ENCODE data around the gene SLC29A1.
A peak's percentile ranks its signal among the peaks of the same experiment; 100 is the strongest.

GRCh38 chr6:44265007-44265721, 41.8 kb downstream of the SLC29A1 start, which contains the start of gene NFKBIE:
- TF ChIP-seq CSRNP3 (CRISPR knock-in tag; IDR thresholded peaks at IDR 0.05) (no peak), TOX (CRISPR knock-in tag; IDR thresholded peaks at IDR 0.05; ENCODE audit: borderline replicate concordance) (no peak), OSR1 (CRISPR knock-in tag; IDR thresholded peaks at IDR 0.05) (no peak), POU6F1 (CRISPR knock-in tag; IDR thresholded peaks at IDR 0.05; ENCODE audit: borderline replicate concordance, low read depth) (no peak), CREB5 (CRISPR knock-in tag; IDR thresholded peaks at IDR 0.05; ENCODE audit: low read depth) (no peak), ZFP30 (CRISPR knock-in tag; IDR thresholded peaks at IDR 0.05) (no peak), ZFP3 (CRISPR knock-in tag; IDR thresholded peaks at IDR 0.05) (no peak), PATZ1 (CRISPR knock-in tag; IDR thresholded peaks at IDR 0.05; ENCODE audit: borderline replicate concordance) (peak; percentile 61; the same call in 1 of the 2 replicates)
